Measurements from ENCODE around the gene DNAJB1.

Gene DNAJB1

GRCh38 chr19:14475251-14476073 lies 42.7 kb downstream of the DNAJB1 start, which contains the start of gene PTGER1:
Gene PTGER1 (minus strand): TSS chr19:14475354. CDS start chr19:14474320, 1,034 bp downstream.
- peak in 1 of 2 donors; percentile 37 for DNase-seq (ENCODE audit: extremely low read depth in 1 of 2, low read depth in 1 of 2)

- no peak for DNase-seq (ENCODE audit: extremely low read depth in 1 of 2, low read depth in 1 of 2)
Observed at GRCh38 chr19:14474827-14475226, 43.4 kb downstream of the DNAJB1 start.

- DNase-seq (ENCODE audit: extremely low read depth in 1 of 2, low read depth in 1 of 2) = no peak
Observed at GRCh38 chr19:14473978-14474578, 44.1 kb downstream of the DNAJB1 start.

DNA sequence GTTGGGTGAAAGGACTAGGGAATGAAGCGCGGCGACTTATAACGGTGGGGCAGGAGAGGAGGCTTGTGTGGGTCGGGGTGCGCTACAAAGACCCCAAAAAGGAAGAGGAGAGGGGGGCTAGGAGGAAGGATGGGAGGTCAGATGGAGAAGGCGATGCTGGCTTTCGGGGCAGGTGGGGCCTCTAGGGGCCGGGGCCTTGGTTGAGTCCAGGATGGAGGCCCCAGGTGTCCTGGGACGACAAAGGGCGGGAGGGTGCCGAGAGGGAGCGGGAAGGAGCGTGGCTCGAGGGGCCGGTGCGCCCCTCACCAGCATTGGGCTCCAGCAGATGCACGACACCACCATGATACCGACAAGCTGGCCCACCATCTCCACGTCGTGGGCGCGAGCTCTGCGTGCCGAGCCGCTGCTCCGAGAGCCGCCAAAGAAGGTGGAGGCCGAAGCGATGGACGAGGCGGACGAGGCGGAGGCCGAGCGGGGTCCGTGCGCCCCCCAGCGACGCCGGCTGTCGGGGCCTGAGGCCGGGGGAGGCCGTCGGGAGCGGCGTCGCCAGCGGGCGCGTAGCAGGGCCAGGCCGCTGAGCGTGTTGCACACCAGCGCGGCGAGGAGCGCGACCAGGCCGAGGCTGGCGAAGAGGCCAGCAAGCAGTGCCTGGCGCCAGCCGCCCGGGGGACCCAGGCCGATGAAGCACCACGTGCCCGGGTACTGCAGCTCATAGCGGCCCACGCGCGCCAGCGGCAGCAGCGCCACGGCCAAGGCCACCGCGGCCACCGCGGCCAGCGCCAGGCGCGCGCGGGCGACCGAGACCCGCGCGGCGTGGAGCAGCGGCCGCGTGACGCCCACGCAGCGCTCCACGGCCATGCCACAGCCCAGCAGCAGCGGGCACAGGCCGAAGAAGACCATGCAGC lies 44.9 kb downstream of the DNAJB1 start:
- DNase-seq (ENCODE audit: extremely low read depth in 1 of 2, low read depth in 1 of 2) = no peak

DNA sequence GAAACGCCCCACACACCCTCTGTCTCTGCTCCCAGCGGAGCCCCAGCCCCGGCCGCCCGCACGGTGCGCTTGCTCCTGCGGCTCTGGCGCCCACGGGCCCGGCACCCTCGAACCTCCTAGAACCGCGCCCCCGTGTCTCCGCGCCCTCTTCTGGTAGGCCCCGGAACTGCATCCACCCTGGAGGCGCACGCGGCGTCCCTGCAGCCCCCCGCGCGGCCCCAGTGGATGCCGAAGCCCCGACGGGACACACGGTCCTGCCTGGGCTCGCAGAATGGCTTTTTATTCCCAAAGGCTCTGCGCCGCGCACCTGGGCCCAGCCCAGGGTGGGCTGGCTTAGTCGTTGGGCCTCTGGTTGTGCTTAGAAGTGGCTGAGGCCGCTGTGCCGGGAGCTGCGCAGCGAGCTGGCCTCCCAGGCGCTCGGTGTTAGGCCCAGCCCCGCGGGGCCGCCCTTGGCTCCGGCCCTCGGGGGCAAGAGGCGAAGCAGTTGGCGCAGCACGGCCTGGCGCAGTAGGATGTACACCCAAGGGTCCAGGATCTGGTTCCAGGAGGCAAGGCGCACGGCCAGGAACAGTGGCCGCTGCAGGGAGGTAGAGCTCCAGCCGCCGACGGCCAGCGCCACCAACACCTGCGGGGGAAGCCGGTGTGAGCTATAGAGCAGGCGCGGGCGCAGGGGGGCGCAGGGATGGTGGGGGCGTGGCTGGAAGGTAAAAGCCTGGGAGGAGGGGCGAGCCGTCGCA lies 45.8 kb downstream of the DNAJB1 start:
- DNase-seq (ENCODE audit: extremely low read depth in 1 of 2, low read depth in 1 of 2) = peak; percentile 51 to 72

DNA sequence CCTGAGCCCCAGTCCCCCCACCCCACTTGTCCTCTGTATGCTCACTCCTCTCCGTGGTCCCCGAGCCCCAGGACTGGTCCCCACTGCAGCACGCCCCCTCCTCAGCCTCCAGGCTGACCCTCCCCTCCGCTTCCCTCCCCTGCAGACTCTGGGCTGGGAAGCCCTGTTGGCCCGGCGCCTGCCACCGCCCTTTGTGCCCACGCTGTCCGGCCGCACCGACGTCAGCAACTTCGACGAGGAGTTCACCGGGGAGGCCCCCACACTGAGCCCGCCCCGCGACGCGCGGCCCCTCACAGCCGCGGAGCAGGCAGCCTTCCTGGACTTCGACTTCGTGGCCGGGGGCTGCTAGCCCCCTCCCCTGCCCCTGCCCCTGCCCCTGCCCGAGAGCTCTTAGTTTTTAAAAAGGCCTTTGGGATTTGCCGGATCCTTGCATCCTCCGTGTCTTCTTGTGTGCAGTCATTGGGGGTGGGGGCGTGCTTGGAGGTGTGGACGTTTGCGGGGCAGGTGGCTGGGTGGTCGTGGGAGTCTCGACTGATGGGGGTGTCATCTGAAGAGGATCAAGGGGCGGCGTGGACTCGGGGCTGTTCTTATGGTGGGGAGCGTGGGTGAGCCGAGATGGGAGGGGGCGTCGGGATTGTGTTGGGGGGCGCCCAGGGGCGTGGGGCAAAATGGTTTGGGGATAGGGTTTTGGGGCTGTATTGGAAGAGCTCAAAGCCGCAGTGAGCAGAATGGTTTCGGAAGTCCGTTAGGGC lies 46.6 kb downstream of the DNAJB1 start:
- DNase-seq (ENCODE audit: extremely low read depth in 1 of 2, low read depth in 1 of 2) = no peak

- no peak for DNase-seq (ENCODE audit: extremely low read depth in 1 of 2, low read depth in 1 of 2)
Observed at GRCh38 chr19:14470031-14470876, 47.9 kb downstream of the DNAJB1 start.

DNA sequence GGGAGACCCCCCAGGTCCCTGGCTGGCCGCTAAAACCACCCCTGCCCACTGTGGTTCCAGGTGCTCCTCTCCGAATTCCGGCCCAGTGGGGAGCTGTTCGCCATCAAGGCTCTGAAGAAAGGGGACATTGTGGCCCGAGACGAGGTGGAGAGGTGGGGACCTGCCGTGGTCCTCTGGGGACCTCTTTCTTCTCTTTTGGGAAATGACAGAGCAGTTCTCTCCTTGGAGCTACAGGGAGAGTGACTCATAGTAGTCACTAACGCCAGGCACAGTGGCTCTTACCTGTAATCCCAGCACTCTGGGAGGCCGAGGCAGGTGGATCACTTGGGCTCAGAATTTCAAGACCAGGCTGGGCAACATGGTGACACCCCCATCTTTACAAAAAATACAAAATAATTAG lies 50.4 kb downstream of the DNAJB1 start:
- no peak for DNase-seq (ENCODE audit: extremely low read depth in 1 of 2, low read depth in 1 of 2)

DNA sequence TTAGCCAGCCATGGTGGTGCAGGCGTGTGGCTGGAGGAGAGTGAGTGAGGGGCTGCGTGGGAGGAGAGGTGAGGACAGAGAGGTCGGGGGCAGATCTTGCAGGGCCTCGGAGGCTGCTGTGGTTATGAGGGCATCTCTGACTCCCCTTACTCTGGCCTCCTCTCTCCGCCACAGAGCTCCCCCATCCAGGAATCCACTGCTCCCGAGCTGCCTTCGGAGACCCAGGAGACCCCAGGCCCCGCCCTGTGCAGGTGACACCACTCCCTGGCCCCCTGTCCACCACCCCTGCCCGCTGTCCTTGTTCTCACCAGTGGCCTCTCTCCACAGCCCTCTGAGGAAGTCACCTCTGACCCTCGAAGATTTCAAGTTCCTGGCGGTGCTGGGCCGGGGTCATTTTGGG lies 50.8 kb downstream of the DNAJB1 start:
- no peak for DNase-seq (ENCODE audit: extremely low read depth in 1 of 2, low read depth in 1 of 2)

Data from stimulated activated CD8-positive, alpha-beta memory T cell treated with anti-CD3 and anti-CD28 coated beads, Interleukin-7, amount 100 ng/mL, for 48 hours (primary cell).